Heart right ventricle (tissue), 16 donors: ENCODE results near the gene DBNDD2. TPM values are rescaled to one million over a fixed set of nuclear protein-coding genes. Genes with fewer than 3 reads are reported as not detected.

Experiments
- ATAC-seq, 8 donors: fragments of 200-7000 bp; cut with Tn5 transposase; one replicate each; pipeline ENCODE4 v1.9.1; 2020; ENCODE audit warnings: mild to moderate bottlenecking in 8 of 8, moderate library complexity in 8 of 8, moderate number of reproducible peaks in 1 of 8
- DNase-seq, 2 donors: peaks; one replicate each; pipeline ENCODE4 v3.0.0-alpha.2; 2020
- H3K27ac ChIP-seq, 10 donors: fragments of 200-600 bp; sonication (generic) in 2 of 10; one replicate each; pipeline versions ENCODE4 v1.5.0 to v1.8.0; 2020 to 2022; ENCODE audit warnings: mild to moderate bottlenecking in 3 of 10
- H3K27me3 ChIP-seq, 7 donors: fragments of 200-600 bp; one replicate each; pipeline ENCODE4 v1.8.0; 2021 to 2022; ENCODE audit warnings: mild to moderate bottlenecking in 2 of 7
- H3K36me3 ChIP-seq, 9 donors: fragments of 200-600 bp; sonication (generic) in 1 of 9; one replicate each; pipeline versions ENCODE4 v1.5.0 to v1.8.0; 2020 to 2022; ENCODE audit warnings: mild to moderate bottlenecking in 2 of 9
- H3K4me1 ChIP-seq, 9 donors: fragments of 200-600 bp; sonication (generic) in 1 of 9; one replicate each; pipeline versions ENCODE4 v1.5.0 to v1.8.0; 2020 to 2022; ENCODE audit warnings: mild to moderate bottlenecking in 4 of 9
- H3K4me3 ChIP-seq, 10 donors: fragments of 200-600 bp; sonication (generic) in 2 of 10; one replicate each; pipeline versions ENCODE4 v1.5.0 to v1.8.0; 2020 to 2022; ENCODE audit warnings: mild to moderate bottlenecking in 7 of 10, moderate library complexity in 2 of 10
- H3K9me3 ChIP-seq, 11 donors: fragments of 200-600 bp in 10 of 11; sonication (generic) in 2 of 11; one replicate each; pipeline versions ENCODE4 v1.5.0 to v1.8.0; 2013 to 2022; ENCODE audit warnings: mild to moderate bottlenecking in 2 of 11, control low read depth in 1 of 11, moderate library complexity in 1 of 11
- WGBS, 2 donors: extraction: QIAGEN DNeasy Blood & Tissue Kit; methylation state at CpG; one replicate each; pipeline ENCODE4 v1.1.7; 2013; ENCODE audit warnings: inconsistent platforms in 1 of 2; 5-methylcytosine and 5-hydroxymethylcytosine counted together
- intact Hi-C, 10 donors: fragments of 100-400 bp; cut with DNase I; formaldehyde crosslinking; loops; one replicate each; pipeline versions ENCODE4 v1.11.1 to v1.14.2; 2022
- polyA plus RNA-seq, 2 donors: library from polyadenylated mRNA; stranded (reverse); fragments of 200-250 nt; gene quantifications; one replicate each; pipeline ENCODE4 v1.2.3, GENCODE V29; 2013
- total RNA-seq, 10 donors: library from RNA; stranded (reverse); fragmentation: NEBNext Ultra II Directional in 3 of 10; extraction: Animal tissue kit (Norgen Biotek cat#: 25700) in 3 of 10; gene quantifications; one replicate each; pipeline versions ENCODE4 v1.2.1 to v1.2.4, GENCODE V29; 2021 to 2023
- TF ChIP-seq, protein P1 (sequence below), 9 donors: fragments of 200-600 bp; sonication (generic) in 2 of 9; IDR thresholded peaks; one replicate each; pipeline versions ENCODE4 v1.5.0 to v1.8.0; 2021 to 2022; ENCODE audit warnings: antibody characterized with exemption in 9 of 9, mild to moderate bottlenecking in 5 of 9, moderate library complexity in 1 of 9
- donor health status: Arrhythmogenic right ventricular cardiomyopathy.
- donor health status: ischemic (EF 13 %, LVEDD 7.1; RV severe dilation, severe dysfunction).
- donor health status: healthy with polysubstance abuse.
- donor health status: DM: no; HTN: yes; CAD: no.
- donor health status: DM: no; HTN: no; CAD: no.
- donor health status: ischemic (EF 25% LVEDD 6.9; RV normal size, moderate dysfunction).
- donor health status: ischemic (EF 25% LVEDD 5.7; RV mildly dilated, moderate dysfunction).
- donor health status: healthy.
- donor health status: DM: yes; HTN: yes; CAD: no.
- donor health status: Ischemic cardiomyopathy.
- donor health status: ischemic (EF 35%, LVEDD 5.7; RV mildly dilated, moderate dysfunction).
- donor health status: nonischemic (EF 11% LVEDD 7.7; RV severe dilation, severe dysfunction).
- donor health status: DM: yes; HTN: yes; CAD: no.
- donor health status: PGD.
- donor health status: ischemic (EF 29% LVEDD 5.4; RV normal size, mild dysfunction).
- donor health status: nonischemic (EF 23%, LVEDD 6.1; RV moderate dilation, normal function).

The DBNDD2 gene
- total and polyA plus RNA-seq, 12 donors, result 284 to 676 (median 343) TPM

DNA sequence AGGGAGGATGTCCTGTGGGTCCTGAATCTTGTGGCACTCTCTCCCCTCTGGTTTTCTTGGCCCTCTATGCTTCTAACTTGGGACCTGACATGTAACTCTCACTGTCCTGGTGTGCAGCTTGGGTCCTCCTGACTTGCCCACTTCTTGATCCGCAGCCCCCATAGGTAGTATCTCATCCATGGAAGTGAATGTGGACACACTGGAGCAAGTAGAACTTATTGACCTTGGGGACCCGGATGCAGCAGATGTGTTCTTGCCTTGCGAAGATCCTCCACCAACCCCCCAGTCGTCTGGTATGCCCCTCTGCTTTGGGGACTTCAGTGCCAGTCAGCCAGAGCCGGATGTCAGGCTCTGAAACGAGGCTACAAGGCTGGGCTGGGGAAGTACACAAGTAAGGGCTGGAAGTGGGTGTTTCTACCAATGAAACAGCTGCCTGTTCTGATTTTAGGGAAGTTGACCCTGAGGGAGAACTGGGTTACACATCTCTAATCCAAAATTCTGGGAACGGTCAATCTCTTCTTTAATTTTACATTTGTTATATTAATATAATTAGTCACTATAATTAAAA lies 641 bp downstream of the DBNDD2 start:
- WGBS, 2 donors, result 43 to 52% methylated on average over 7 of the region's 7 CpGs
- H3K36me3 ChIP-seq, result peaks cover 0 to 49% (median 24%) of the 10 kb centered on the region in 9 donors
- peak; percentile 16 for DNase-seq
- H3K4me1 ChIP-seq, result peaks cover 0 to 51% (median 39%) of the 10 kb centered on the region in 9 donors
- TF ChIP-seq, protein P1, sequence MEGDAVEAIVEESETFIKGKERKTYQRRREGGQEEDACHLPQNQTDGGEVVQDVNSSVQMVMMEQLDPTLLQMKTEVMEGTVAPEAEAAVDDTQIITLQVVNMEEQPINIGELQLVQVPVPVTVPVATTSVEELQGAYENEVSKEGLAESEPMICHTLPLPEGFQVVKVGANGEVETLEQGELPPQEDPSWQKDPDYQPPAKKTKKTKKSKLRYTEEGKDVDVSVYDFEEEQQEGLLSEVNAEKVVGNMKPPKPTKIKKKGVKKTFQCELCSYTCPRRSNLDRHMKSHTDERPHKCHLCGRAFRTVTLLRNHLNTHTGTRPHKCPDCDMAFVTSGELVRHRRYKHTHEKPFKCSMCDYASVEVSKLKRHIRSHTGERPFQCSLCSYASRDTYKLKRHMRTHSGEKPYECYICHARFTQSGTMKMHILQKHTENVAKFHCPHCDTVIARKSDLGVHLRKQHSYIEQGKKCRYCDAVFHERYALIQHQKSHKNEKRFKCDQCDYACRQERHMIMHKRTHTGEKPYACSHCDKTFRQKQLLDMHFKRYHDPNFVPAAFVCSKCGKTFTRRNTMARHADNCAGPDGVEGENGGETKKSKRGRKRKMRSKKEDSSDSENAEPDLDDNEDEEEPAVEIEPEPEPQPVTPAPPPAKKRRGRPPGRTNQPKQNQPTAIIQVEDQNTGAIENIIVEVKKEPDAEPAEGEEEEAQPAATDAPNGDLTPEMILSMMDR (IDR thresholded peaks at IDR 0.05), result no peak
- intact Hi-C loops, result loop anchor here in 4 of 10 donors (5.0 kb wide), 2 partner anchors 36 to 51 kb away; no protein-coding TSS in a partner anchor
- H3K27me3 ChIP-seq, result peaks cover 0 to 23% (median 0%) of the 10 kb centered on the region in 7 donors
- peak overlapping the region; percentile 35 to 97 (median 88) for H3K4me3 ChIP-seq
- no peaks in the 10 kb centered on the region for H3K9me3 ChIP-seq
- no peak for ATAC-seq
- peak overlapping the region; percentile 94 to 100 (median 98) for H3K27ac ChIP-seq

DNA sequence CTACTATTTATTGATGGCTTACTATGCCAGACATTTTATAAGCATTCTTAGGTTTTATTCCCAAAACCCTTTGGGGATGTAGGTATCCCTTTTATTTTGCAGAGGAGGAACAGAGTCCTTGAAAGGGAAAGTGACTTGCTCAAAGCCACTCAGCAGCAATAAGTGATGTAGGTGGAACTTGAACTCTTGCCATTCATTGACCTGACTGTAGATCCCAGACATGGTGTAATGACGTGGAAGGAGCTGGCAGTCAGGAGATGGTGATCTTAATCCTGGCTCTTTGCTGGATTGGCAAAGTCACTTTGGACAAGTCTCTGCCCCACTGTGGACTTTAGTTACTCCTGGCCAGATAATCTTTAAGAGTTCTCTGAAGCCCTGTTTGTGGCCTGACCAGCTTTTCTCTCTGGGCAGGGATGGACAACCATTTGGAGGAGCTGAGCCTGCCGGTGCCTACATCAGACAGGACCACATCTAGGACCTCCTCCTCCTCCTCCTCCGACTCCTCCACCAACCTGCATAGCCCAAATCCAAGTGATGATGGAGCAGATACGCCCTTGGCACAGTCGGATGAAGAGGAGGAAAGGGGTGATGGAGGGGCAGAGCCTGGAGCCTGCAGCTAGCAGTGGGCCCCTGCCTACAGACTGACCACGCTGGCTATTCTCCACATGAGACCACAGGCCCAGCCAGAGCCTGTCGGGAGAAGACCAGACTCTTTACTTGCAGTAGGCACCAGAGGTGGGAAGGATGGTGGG lies 1.6 kb downstream of the DBNDD2 start:
- peak overlapping the region in 9 of 10 donors; percentile 54 to 100 (median 98) for H3K27ac ChIP-seq
- peaks cover 0 to 19% (median 0%) of the 10 kb centered on the region in 7 donors for H3K27me3 ChIP-seq
- peaks cover 0 to 49% (median 24%) of the 10 kb centered on the region in 9 donors for H3K36me3 ChIP-seq
- DNase-seq, result no peak
- peak in 1 of 8 donors; percentile 4 for ATAC-seq
- H3K4me3 ChIP-seq, result peak overlapping the region; percentile 15 to 97 (median 88)
- TF ChIP-seq, protein P1 (IDR thresholded peaks at IDR 0.05), result no peak
- H3K9me3 ChIP-seq, result no peaks in the 10 kb centered on the region
- peaks cover 0 to 51% (median 39%) of the 10 kb centered on the region in 9 donors for H3K4me1 ChIP-seq
- intact Hi-C loops, result loop anchor here in 4 of 10 donors (5.0 kb wide), 2 partner anchors 37 to 52 kb away; no protein-coding TSS in a partner anchor
- 70 to 82% methylated on average over 7 of the region's 7 CpGs for WGBS, 2 donors

DNA sequence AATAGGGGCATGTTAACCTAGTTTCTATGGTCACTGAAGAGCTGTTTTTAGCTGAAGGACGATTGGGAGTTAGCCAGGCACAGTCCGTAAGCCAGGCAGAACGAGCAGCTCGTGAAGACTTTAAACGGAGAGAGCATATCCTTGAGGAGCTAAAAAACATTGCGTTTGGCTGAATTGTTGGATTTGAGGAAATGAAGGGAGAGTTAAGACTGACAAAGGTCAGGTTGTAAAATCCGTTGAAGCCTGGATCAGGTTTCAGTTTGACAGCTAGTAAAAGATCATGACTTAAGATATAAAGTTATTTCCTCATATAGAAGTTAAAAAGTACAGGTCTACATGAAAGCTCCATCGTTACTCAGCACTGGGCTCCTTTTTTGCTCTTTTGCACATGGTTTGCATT lies 2.8 kb downstream of the DBNDD2 start:
- TF ChIP-seq, protein P1 (IDR thresholded peaks at IDR 0.05), result no peak
- H3K9me3 ChIP-seq, result no peaks in the 10 kb centered on the region
- peaks cover 0 to 11% (median 0%) of the 10 kb centered on the region in 7 donors for H3K27me3 ChIP-seq
- ATAC-seq, result no peak
- H3K36me3 ChIP-seq, result peaks cover 0 to 49% (median 24%) of the 10 kb centered on the region in 9 donors
- peaks cover 0 to 55% (median 40%) of the 10 kb centered on the region in 9 donors for H3K4me1 ChIP-seq
- intact Hi-C loops, result no loop called here
- H3K4me3 ChIP-seq, result peak overlapping the region in 2 of 10 donors; percentile 52 to 96
- peak in 1 of 2 donors; percentile 32 for DNase-seq
- 44 to 58% methylated on average over 8 of the region's 8 CpGs for WGBS, 2 donors
- H3K27ac ChIP-seq, result peak overlapping the region; percentile 54 to 100 (median 94)

DNA sequence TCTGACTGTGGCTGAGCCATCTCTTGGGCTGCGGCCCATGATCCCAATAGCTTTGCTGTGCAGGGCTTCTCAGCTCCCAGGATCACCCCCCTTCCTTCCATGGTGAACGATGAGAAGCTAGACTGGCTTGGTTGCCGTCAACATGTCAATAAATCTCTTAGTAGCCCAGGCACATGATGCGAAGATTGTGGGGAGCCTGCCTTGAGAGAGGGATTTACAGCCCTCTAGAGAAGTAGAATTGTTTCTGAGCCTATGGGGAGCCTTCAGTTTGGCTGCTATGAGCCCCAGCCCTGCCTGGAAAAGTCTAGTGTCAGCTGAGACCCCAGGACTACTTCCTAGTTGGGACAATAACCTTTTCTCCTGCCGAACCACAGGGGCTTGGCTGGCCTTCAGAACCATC lies 4.6 kb downstream of the DBNDD2 start:
- DNase-seq (no peak), ATAC-seq (no peak)
- Histone ChIP-seq H3K4me3 (no peak overlapping the region), H3K27me3 (no peaks in the 10 kb centered on the region), H3K4me1 (peaks cover 0 to 65% (median 47%) of the 10 kb centered on the region in 9 donors), H3K9me3 (no peaks in the 10 kb centered on the region), H3K36me3 (peaks cover 0 to 51% (median 24%) of the 10 kb centered on the region in 9 donors), H3K27ac (peak overlapping the region in 2 of 10 donors; percentile 5 to 100)
- TF ChIP-seq, protein P1 (IDR thresholded peaks at IDR 0.05), result no peak
- intact Hi-C loops, result no loop called here
- WGBS, 2 donors, result 80 to 86% methylated on average over 5 of the region's 5 CpGs
